Stimulated activated CD8-positive, alpha-beta memory T cell treated with anti-CD3 and anti-CD28 coated beads, Interleukin-7, amount 100 ng/mL, for 48 hours (primary cell): ENCODE results near the gene ZNF438.
"Not testable (repeated sequence)": the region's sequence is repeated elsewhere in the genome, so short reads cannot be mapped to it uniquely, and the experiment has no call there.

Experiments
- DNase-seq, 2 donors: peaks; one replicate each; pipeline ENCODE4 v3.0.0-alpha.2; 2020; ENCODE audit warnings: low read depth in 1 of 2; ENCODE audit errors: extremely low read depth in 1 of 2

Gene ZNF438, protein sequence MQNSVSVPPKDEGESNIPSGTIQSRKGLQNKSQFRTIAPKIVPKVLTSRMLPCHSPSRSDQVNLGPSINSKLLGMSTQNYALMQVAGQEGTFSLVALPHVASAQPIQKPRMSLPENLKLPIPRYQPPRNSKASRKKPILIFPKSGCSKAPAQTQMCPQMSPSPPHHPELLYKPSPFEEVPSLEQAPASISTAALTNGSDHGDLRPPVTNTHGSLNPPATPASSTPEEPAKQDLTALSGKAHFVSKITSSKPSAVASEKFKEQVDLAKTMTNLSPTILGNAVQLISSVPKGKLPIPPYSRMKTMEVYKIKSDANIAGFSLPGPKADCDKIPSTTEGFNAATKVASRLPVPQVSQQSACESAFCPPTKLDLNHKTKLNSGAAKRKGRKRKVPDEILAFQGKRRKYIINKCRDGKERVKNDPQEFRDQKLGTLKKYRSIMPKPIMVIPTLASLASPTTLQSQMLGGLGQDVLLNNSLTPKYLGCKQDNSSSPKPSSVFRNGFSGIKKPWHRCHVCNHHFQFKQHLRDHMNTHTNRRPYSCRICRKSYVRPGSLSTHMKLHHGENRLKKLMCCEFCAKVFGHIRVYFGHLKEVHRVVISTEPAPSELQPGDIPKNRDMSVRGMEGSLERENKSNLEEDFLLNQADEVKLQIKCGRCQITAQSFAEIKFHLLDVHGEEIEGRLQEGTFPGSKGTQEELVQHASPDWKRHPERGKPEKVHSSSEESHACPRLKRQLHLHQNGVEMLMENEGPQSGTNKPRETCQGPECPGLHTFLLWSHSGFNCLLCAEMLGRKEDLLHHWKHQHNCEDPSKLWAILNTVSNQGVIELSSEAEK

DNA sequence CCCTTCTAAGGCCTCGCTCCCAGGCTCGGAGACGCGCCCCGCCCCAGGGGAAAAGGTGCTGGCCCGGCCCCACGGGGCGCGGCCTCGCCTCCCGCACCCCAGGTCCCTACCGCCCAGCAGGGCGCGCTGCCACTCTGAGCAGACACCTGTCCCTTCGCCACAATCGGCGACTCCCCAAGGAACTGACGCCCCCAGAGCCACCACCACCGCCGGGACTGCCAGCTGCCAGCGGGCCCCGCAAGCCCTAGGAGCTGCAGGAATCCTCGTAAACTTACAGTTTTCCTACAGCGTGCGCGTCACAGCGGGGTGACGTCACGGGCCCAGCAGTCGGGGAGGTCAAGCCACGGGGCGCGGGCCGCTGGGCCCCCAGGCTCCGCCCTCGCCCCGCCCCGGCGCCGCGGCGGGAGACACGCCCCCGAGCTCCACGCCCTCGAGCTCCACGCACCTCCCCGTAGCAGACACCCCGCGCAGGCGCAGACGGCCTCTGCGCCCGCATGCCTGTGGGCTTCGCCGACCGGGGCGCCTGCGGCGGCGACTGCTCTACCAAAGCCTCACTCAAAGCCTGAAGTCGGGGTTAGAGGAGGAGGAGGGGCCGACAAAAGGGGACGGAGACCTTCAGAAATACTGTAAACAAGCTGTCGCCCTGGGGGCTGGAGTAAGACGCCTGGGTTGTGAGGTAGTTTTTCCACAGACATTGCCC, at the start of gene ZNF438:
Gene ZNF438, minus strand, starts transcription at position 308 of the 700 bp plus-strand sequence. CDS start 154,831 bp downstream, outside the sequence.
- peak; percentile 82 to 91 for DNase-seq

DNA sequence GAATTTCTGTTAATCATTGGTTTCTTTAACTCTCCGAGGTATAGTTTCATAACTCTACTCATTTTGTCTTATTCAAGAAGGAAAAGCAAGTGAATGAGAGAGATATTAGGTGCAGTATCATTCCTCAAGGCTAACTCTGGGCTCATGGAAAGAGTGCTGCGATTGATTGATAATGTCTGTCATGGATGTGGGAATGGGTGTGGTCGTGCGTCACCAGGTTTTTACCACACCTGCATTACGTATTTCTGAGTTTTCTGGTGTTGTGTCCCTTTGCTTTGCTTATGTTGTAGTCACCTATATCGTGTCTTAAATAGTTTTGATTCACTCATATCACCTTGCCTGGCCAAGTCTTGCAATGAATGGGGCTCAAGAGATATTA, 44.9 kb upstream of the ZNF438 start:
- DNase-seq, result no peak

DNA sequence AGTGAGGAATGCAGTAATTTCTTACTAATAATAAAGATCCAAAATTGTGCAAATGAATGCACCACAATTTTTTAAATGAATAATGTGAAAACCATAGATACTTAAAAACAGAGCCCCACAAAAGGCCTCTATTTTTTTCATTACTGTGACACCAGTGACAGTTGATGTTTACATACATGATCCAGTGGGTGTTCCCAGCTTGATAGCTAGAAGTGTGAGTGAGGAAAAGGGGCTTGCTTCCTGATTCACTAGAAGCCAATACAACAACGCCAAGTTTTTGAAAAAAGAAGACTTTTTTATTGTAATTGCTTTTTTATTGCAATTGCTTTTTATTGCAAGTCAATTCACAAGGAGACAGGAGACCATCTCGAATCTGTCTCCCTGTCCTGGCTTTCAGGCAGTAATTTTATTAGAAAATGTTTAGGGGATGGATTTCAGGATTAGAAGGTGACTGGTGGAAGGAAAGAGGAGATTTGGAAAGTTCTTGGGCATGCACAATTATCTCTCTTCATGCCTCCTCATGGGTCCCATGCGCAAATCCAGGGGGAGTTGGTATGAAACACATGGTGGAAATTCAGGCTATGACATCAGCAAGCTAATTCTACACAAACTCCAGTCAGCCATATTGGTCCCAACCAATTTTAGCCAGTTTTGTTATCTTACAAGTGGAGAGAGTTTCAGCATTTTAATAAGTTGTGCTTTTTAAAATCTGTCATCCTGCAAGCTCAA, 44.4 kb upstream of the ZNF438 start:
- DNase-seq, result no peak

DNA sequence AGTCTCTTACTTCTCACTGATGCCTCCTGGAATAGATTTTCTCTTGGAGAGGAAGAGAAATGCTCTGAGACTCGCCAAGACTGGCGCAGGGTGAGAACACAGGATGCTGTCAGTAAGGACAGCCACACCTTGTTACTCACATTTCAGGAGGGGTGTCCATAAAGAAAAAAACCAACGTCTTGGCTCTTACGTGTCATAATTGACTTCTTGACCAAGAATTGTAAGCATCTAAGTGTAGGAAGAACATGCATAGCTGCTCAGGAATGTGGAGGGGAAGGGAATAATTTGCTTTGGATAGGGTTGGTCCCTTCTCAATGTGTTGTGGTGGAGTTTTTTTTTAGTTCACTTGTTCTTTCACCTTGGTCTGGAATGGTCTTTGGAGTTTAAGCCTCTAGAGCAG, 43.8 kb upstream of the ZNF438 start:
- DNase-seq, result no peak

DNA sequence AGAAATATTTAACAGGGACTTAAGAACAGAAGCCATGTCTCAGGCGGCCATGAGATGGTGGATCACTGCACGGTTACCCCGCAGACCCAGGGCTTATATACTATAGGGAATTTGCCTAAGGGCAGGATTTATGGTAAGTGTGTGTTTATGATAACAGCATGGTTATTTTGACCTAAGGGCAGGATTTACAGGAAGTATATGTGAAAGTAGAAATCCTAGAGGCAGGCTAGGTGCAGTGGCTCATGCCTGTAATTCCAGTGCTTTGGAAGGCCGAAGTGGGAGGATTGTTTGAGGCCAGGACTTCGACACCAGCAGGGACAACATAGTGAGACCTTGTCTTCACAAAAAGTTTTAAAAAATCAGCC, 43.0 kb upstream of the ZNF438 start:
- no peak for DNase-seq

DNA sequence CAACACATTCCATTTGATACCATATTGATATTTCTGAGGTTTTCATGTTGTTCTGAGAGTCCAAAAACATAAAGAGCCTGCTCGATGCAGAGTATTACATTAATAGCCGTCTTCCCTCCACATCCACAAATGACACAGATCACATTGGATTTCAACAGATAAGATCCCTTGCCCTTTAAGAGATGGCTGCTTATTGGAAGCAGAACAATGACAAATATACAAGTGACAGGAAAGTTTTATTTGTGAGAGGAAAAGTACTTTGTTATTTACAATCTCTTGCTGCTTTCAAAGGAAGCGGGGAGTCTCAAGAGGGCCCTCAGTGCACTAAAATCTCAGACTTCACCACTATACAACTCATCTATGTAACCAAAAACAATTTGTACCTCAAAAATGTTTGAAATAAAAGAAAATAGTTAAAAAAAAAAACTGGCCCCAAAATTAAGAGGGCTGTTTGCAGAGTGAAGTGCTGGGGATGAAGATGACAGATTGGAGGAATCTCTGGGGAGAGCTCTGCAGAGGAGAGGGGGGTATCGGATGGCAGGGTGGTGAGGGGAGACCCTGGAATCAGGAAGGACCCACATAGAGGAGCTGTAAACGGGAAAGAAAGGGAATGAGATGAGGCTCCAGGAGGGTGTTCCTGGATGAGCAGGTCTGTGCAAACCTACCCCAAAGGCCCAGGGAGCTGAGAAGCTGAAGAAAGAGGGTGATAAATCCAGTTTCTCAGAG, 42.5 kb upstream of the ZNF438 start:
- DNase-seq, result no peak

DNA sequence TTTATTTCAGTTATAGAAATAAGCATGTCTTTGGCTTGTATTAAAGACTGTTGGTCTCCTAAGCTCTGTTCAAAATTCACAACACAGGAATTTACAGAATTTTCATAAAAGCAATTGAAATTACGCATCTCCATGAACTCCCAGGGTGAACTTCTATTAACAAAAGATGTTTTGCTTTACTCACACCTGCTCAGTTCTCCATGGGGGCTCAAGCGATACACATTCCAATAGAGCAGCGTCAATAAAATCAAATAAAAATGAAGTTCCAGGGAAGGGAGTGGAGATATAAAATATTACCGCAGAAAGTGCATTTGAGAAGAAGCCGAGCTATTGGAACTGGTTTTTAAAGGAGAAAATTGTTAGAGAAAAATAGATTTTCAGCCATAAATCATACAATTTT, 41.5 kb upstream of the ZNF438 start:
- DNase-seq, result no peak

DNA sequence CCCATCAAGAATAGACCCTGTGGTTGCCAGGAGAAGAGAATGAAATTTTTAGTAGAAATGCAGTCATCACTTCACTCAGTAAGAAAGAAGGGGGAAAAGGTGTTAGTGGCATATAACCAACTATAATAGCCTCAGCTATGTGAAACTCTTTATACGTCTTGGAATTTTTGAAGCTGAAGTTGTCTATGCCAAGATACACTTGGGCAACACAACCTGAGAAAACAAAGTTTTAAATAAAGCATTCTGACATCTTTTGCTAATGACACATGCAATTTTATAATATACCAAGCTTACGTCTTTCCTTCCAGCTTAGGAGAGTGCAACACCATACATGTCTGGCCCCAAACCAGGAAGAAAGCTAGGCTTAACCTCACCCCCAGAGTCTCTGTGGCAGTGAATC, 40.8 kb upstream of the ZNF438 start:
- no peak for DNase-seq

DNA sequence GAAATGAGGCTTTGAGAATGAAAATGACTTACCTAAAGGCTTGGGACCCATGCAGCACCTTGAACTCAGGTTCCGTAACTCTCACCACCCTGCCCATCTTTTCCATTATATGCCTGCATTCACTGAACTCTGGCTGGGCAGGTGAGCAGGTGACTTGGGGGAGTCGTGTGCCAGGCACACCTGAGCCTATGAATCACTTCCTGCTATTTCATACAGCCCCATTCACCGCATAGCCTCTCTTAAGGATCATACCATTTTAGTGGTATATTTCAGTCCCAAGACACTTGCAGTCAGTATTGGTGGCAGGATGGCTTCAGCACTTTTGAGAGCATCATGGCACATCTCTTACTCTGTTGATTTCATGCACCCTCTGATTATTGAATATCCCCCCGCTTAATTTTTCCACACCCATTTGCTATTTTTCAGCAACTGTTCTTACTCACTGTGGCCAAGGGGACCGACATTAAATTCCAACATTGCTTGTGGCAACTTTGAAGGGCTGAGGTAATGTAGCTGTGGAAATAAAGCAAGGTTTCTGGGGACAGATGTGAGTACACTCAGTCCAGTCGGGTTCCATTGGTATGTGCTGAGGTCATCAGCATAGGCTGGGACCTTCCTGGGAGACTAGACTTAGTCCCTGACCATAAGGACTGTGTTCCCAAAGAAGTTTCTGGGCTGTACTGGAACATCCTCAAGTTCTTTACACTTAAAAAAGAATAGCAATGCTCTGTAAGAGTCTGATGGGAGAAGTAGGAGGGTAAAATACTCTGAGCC, 39.8 kb upstream of the ZNF438 start:
- no peak for DNase-seq

DNA sequence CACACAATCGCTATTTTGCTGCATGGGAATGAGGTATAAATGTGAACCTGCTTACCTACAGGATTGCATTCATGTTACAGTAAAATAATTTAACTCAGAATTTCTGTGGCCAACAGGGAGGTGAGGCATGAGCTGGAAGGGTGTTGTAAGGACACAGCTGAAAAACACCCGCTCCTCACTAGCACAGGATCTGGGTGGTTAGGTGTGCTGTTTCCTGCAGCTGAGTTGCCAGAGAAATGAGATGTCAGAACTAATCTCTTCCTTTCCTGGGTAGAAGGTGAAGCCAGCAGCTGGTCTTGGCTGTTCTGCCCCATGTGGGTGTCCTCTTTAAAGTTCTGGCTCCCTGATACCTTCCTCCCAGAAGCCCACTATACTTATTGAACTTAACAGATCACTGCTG, 39.0 kb upstream of the ZNF438 start:
- DNase-seq, result no peak

DNA sequence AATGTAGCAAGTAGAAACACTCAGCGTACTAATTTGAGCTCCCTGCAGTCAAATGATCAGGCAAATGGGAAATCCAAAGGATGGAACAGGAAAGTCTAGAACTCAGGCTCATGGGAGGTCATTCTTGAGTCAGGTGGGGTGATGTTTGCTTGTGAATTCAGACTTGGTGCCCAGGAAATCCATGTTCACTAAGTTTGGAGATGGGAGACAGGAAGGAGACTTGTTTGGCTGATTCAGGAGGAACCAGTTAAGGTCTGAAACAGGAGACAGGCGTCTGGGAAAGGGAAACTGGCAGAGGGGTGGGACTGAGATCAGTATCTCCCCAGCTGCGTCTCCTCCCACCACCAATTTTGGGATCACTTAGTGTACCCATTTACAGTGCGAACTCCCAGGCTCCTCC, 38.4 kb upstream of the ZNF438 start:
- DNase-seq, result no peak

DNA sequence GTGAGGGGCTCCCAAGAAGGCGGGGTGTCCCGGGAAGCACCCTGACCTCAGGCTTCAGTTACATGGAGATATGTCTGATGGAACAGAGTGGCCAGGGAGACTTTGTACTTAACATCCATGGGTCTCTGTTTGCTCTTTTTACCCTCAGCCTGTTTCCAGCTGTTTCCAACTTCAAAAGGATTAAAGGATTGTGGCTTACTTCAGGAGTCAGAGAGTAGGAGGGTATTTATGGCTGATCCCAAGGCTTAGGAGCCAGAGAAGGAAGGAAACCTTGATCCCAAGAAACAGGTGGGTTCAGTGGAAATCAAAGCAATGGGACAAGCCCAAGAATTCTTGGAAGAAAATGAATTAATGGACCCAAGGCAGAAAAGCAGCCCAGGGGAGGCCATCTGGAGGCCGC, 37.7 kb upstream of the ZNF438 start:
- DNase-seq, result no peak

DNA sequence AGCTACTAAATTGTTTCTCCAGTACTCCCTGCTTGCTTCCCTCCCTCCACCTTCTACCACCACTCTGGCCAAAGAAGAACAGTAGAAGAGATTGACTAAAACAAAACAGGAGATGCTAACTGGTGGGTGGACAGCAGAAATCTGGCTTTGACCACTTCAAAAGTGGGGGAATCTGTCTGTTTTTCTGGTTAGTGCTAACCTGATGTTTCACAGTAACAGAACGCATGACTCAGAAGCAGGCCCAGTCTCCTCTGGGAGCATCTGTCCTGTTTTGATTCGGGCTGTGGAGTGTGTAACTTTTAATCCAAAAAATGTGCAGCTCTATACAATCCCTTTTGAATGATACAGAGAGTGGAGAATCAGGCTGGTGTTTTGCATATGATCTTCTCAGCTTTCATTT, 32.7 kb upstream of the ZNF438 start:
- no peak for DNase-seq

DNA sequence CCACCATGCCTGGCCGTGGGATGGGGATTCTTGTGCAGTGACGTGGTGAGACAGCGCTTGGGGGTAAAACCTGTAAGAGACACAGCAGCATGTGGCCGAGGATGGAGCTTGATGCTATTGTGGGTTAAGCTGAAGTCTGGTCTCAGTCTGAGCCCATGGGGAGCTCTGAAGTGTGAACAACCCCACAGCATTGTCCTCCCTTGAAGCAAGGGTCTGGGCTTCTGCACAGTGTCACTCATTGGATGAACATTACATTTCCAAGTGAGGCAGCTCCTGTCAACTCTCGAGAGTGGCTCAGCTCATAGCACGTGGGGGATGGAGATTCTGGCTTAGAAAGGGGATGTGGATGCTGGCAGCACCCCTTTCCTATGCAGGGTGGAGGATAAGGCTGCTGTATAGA, 32.2 kb upstream of the ZNF438 start:
- DNase-seq, result no peak

DNA sequence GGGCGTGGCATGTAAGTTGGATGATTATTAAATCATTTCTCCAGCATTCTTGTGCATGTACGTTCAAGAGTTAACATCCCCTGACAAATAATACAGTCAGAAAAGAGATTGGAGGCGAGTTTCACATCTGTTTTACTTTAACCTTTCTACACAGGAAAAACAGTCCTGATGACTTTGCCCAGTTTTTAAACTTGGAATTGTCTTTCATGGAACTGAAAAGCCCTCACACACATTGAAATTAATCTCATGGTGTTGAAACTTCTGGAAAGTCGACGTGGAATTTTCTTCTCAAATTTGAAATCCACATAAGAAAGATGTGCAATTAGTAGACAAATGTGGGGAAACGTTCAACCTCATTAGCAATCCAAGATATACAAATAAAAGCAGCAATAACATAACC, 31.2 kb upstream of the ZNF438 start:
- DNase-seq, result no peak

DNA sequence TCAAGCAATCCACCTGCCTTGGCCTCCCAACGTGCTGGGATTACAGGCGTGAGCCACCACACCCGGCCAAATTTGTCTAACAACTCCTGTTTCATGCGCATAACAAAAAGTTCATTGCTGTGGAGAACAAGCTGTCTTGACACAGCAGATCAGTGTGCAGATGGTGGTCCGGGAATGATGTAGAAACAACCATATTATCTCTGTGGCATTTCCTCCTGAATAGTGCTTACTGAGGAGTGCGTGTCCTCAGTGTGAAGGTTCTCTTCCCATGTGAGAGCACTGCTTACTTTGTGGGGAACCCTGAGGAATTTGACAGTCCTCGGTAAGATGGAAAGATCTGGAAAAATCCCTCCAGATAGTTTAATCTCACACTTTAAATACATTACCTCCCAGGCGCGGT, 30.3 kb upstream of the ZNF438 start:
- DNase-seq, result no peak

DNA sequence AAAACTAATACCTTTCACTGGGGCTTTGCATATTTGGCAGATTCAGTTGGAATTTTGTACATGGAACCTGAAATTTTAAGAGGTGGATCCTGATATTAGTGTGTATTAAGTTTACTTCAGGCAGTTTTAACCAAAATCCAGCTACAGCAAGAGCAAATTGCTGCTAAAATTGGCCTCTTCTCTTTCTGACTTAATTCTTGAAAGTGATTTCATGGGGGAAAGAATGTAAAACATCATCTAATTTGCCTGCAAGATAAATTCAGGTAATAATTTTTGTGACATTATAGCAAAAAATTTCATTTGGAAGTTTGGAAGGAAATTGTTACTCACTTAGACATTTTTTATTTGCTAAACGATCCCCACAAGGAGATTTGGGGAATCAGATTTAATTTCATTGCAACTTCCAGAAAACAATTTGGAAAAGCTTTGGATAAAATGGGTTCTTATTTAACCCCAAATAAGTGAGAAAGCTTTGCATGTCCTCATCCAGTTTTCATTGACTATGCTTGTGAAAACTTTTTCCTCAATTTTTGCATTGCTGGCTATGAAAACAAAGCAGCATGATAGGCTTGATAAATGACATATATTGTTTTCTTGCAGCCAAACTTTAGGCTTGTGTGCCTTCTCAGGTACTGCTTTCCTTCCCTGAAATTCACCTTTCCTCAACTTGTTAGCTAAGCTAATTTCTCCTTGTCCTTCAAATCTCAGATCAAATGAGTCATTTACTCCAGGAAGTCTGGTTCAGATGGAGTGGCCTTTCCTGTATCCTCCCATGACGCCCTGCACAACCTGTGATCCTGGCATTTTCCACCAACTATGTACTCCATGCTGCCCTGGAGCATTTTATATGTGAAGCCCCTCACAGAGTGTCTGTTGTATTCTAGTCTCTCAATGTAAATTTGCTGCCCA, 27.4 kb upstream of the ZNF438 start:
- no peak for DNase-seq

DNA sequence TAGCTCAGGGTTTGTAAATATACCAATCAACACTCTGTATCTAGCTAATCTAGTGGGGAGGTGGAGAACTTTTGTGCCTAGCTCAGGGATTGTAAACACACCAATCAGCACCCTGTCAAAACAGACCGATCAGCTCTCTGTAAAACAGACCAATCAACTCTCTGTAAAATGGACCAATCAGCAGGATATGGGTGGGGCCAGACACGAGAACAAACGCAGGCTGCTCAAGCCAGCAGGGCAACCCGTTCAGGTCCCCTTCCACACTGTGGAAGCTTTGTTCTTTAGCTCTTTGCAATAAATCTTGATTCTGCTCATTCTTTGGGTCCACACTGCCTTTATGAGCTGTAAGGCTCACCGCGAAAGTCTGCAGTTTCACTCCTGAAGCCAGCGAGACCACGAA, 25.0 kb upstream of the ZNF438 start:
- not testable (repeated sequence) for DNase-seq
